ENCODE measurements around the gene RPL28. TPM values are rescaled to one million over a fixed set of nuclear protein-coding genes. Genes with fewer than 3 reads are reported as not detected.
A peak's percentile ranks its signal among the peaks of the same experiment; 100 is the strongest.

The RPL28 gene
- total RNA-seq, 1 donor from 2014 or later, result 227 TPM

- no peak for DNase-seq (ENCODE audit: low spot score)
Observed at GRCh38 chr19:55353356-55353802, 32.4 kb upstream of the RPL28 start.

- DNase-seq (ENCODE audit: low spot score), result peak; percentile 59
Observed at GRCh38 chr19:55353803-55354697, 31.7 kb upstream of the RPL28 start.

- DNase-seq (ENCODE audit: low spot score), result no peak
Observed at GRCh38 chr19:55354698-55355212, 31.0 kb upstream of the RPL28 start, which contains the start of gene COX6B2. Gene COX6B2 (minus strand): TSS chr19:55354719. CDS start chr19:55354521, 198 bp downstream.

- DNase-seq (ENCODE audit: low spot score), result no peak
Observed at GRCh38 chr19:55355213-55355821, 30.4 kb upstream of the RPL28 start.

GRCh38 chr19:55358493-55358892, 27.2 kb upstream of the RPL28 start:
- DNase-seq (ENCODE audit: low spot score), result no peak

DNA sequence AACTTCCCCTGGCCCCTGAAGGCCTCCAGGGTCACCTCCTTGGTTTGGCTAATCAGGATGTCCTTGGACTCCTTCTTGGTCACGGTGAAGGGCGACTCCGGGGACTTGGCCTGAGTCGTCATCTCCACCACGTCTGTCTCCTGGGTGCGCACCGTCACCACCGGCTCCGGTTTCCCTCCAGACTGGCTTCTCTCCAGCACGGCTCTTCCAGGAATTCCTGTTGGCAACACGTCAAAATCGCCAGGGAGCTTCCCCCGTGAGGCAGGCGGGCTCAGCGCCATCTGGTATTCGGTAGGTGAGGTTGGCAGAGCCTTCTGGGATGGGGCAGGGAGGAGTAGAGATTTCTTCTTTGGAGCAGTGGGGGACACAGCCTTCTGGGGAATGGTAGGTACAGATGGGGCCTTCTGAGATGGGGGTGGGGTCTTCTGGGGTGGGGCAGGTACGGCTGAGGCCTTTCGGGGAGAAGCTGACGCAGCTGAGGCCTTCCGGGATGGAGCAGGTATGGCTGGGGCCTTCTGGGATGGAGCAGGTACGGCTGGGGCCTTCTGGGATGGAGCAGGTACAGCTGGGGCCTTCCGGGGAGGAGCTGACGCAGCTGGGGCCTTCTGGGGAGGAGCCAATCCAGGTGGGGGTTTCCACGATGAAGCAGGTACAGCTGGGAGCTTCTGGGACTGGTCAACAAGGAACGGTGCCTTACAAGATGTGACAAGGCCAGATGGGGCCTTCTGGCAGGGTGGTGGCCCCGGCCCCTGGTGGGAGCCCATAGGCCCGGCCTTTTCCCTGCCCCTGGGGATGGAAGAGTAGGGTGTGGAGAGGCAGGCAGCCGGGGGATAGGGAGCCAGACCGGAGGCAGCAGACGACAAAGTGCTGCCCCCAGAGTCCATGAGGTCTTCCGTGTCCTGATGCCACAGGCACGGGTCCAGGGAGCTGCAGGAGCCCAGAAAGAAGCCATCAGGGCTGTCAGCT, 26.5 kb upstream of the RPL28 start:
- DNase-seq (ENCODE audit: low spot score), result no peak

DNA sequence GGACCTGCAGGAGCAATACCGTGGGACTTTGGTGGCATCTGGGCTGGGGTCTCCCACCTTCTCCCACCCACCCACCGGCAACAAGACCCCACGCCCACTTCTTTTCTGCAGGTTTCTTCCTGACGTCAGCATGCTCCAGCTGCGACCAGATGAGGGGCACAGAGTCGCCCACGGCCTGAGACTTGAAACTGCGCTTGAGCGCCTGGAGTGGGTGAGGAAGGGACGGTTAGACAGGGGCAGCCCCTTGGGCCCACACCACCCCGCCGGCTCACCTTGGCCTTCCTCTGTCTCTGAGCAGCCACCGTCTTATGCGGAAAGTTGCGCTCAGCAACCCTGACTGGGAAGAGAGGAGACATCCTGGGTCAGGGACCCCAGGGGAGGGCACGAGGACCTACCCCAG, 24.8 kb upstream of the RPL28 start:
- DNase-seq (ENCODE audit: low spot score), result no peak

DNA sequence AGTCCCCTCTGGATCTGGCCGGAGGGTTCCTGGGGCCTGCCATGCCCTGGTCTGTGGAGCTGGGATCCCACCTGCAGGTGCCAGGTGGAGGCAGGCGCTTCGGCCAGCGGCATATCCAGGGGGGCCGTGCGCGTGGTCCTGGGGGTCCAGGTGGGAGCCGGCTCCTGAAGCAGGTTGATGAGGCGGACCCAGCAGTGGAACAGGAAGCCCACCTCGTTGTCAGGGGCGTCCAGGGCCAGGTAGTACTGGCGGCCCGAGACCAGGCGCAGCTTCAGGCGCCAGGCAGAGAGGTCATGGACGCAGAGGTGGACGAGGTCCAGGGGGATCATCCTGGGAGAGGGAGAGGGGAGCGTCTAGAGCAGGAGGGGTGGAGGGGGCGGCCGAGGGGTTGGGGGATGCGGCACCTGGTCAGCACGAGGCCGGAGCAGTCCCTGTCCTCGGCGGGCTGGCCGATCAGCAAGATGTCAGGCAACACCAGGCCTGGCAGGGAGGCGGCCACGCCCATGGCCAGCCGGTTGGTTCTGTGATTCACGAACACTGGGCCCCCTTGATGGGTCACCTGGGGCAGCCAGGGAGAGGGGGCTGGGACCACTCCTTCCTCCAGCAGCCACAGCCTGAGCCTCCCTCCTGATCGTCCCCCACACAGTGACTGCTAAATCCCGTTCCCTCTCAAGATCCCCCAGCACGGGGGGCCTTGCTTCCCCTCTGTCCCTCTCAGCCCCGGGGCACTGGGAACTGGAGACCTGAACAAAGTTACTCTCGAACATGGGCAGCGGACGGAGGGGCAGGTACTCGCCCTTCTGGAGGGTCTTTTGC, 23.4 kb upstream of the RPL28 start:
- no peak for DNase-seq (ENCODE audit: low spot score)

DNA sequence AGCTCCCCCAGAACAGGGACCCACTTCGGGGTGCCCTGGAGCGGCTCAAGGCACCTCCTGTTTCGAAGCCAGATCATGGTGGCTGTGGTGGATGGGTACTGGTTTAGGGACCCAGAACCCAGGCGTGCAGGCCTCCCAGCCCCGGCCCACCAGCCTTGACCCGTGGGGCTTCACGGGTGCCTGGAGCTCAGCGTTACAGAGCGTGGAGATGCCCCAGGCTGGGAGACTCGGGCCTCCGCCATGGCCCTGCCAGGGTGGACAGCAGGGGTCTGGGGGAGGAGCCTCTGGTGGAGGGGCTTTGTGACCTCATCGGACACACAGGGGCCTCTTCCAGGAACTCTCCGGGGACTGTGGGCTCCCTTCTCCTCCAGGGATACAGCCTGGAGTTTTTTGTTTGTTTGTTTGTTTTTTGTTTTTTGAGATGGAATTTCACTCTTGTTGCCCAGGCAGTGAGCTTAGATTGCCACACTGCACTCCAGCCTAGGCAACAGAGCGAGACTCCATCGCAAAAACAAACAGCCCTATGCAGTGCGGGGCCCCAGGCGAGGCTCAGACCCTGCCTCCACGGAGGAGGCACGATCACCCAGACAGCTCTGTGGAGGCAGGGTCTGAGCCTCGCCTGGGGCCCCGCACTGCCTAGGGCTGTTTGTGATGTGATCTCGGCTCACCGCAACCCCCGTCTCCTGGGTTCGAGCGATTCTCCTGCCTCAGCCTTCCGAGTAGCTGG, 22.6 kb upstream of the RPL28 start, which contains the start of gene GARIN5B:
TSS of gene GARIN5B (minus strand) at position 271 of the 727 bp plus-strand sequence. CDS start at position 77, 194 bp downstream.
- DNase-seq (ENCODE audit: low spot score), result no peak

DNA sequence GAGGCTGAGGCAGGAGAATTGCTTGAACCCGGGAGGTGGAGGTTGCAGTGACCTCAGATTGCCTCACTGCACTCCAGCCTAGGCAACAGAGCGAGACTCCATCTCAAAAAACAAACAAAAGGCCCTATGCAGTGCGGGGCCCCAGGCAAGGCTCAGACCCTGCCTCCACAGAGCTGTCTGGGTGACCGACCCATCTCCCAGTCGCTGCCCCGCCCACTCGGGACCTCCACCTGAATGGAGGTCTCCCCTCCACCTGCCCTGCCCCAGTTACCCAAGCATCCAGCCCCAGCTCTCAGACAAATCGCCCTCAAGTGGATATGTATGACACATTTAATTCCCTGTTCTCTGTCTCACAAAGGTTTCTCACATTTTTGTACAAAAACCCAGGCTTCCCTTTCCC, 20.5 kb upstream of the RPL28 start:
- no peak for DNase-seq (ENCODE audit: low spot score)

DNA sequence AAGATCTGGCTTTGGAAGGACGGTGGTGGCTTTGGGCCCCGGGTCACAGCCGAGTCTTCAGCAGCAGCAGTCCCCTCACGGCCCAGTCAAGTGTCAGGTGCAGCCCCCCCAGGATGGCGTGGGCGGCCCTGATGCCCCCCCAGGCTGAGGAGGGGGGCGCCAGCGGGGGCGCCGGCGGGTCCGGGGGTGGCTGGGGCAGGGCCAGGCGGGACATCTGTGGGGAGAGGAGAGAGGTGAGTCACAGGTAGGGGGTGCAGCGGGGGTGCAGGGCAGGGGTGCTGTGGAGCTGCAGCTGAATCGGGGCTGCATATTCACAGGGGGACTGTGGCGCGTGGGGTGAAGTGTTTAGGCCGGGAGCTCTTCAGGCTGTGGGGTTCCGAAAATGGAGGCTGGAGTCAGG, 19.8 kb upstream of the RPL28 start:
- no peak for DNase-seq (ENCODE audit: low spot score)

DNA sequence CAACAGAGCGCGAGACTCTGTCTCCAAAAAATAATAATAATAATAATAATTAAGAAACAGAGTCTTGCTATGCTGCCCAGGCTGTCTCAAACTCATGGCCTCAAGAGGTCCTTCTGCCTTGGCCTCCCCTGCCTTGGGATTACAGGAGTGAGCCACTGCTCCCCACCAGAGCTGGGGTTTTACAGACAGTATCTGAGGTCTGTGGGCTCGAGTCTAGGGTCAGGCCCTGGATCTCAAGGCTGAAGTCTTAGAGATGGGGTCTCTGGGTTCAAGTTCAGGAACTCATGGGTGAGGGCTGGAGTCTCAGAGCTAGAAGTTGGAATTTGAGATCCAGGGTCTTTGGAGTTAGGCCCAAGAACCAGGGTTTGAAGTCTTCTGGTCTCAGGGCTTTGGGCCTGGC, 18.9 kb upstream of the RPL28 start:
- DNase-seq (ENCODE audit: low spot score), result no peak

GRCh38 chr19:55368106-55368505, 17.6 kb upstream of the RPL28 start:
- no peak for DNase-seq (ENCODE audit: low spot score)

DNA sequence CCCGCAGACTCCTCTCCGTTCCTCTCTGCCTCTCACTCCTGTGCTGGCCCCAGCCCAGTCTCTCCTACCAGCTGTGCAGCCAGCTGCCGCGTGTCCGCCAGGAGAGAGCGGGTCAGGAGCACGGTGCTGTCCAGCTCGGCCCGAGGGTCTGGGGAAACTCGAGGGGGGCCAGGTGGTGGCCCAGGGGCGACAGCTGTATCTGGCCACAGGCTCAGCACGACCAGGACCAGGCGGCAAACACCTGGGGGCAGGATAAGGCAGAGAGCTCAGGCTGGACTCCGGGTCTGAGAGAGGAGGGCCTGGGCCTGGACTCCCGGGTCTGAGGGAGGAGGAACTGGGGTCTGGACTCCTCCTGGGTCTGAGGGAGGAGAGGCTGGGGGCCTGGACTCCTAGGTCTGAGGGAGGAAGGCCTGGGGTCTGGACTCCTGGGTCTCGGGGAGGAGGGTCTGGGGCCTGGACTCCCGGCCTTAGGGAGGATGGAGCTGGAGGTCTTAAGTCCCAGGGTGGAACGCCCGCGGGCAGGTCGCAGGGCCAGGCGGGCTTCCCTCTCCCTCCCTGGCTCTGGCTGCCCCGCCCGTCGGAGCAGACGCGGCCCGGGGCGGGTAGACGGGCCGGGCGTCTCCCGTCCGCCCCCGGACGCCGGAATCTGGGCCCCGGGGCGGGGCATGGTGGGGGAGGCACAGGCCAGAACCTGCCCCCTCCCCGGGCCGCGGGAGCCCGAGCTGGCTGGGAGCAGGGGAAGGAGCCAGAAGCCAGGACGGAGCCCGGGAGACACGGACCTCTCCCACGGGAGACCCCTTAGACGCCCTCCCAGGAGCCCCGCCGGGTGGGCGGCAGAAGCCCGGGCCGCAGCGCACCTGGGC, 16.8 kb upstream of the RPL28 start:
- DNase-seq (ENCODE audit: low spot score), result peak; percentile 86

DNA sequence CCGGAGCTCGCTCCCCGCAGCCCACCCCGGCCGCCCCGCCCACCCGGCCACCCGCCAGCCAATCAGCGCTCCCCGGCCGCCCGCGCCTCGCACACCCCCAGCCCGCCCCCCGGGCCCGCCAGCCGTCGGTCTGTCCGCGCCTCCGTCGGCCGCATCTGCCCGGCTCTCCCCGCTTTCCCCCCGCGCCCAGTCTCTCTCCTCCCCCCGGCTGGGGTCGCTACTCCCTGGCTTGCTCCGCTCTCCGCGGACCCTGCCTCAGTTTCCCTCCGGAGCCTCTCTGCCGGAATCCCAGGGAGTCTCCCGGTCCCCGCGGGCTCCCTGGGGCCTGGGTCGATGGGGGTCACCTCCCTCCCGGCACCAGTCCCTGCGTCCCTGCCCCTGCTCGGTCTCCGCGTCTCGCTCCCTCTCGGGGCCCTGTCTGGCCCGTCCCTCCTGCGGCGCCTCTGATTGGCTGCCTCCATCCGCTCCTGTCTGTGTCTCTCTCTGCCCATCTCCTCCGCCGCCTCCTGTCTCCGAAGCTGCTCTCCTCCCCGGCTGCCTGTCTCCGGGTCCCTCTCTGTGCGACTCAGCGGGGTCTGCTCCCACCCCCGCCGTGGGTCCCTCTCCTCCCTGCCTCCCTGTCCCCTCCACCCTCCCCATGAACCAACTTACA, 16.0 kb upstream of the RPL28 start:
- peak; percentile 89 for DNase-seq (ENCODE audit: low spot score)

DNA sequence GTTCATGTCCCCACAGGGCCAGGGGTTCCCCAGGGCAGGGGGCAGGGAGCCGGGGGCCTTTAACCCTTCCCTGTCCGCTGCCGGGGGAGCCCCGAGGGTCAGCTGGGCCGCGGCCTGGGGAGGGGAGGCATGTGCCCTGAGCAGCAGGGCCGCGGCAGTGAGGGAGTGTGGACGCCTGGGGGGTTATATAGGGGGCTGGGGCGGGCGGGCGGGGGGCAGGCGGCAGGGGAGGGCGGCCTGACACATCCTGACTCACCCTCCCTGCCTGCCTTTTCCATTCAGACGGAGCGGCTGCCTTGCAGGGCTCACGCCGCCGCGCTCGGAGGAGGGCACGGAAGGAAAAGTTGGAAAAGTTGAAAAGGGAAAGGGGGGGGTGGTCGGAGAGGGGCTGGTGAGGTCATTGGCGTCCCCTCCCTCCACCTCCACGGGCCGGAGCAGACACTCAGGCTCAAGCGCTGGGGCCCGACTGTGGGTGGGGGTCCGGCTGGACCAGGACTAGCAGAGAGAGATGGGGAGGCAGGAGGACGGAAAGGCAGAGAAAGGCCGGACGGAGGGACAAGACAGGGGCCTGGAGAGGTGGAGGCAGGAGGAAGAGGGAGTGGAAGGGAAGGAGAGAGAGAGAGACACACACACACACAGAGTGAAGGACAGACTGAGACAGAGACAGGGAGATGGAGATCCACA, 15.3 kb upstream of the RPL28 start, which contains the start of gene IL11:
TSS of gene IL11 (minus strand) at position 159 of the 684 bp plus-strand sequence. CDS start at position 6, 153 bp downstream.
- peak; percentile 58 for DNase-seq (ENCODE audit: low spot score)

GRCh38 chr19:55372316-55373081, 13.2 kb upstream of the RPL28 start:
- no peak for DNase-seq (ENCODE audit: low spot score)

All from umbilical cord (tissue), 2 donors.